Measurements from ENCODE around the gene TLR6.

Gene TLR6

DNA sequence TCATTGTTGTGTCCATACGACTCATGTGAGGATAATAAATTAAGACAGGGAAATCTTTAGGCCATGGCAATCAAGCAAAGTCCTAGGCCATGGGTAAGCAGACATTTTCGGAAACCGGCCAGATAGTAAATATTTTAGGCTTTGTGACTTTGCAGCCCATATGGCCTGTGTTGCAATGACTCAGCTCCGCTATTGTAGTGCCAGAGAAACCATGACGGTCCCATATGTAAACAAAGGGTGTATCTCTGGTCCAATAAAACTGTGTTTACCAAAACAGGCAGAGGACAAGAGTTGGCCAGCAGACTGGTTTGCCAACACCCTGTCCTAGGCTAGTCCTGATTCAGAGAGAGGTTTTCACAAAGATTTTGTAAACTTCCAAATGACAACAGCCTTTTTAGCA lies 16.0 kb upstream of the TLR6 start:
- TF ChIP-seq, protein P1, sequence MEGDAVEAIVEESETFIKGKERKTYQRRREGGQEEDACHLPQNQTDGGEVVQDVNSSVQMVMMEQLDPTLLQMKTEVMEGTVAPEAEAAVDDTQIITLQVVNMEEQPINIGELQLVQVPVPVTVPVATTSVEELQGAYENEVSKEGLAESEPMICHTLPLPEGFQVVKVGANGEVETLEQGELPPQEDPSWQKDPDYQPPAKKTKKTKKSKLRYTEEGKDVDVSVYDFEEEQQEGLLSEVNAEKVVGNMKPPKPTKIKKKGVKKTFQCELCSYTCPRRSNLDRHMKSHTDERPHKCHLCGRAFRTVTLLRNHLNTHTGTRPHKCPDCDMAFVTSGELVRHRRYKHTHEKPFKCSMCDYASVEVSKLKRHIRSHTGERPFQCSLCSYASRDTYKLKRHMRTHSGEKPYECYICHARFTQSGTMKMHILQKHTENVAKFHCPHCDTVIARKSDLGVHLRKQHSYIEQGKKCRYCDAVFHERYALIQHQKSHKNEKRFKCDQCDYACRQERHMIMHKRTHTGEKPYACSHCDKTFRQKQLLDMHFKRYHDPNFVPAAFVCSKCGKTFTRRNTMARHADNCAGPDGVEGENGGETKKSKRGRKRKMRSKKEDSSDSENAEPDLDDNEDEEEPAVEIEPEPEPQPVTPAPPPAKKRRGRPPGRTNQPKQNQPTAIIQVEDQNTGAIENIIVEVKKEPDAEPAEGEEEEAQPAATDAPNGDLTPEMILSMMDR (conservative IDR thresholded peaks at IDR 0.05) = no peak
- no peak overlapping the region for H3K27ac ChIP-seq

DNA sequence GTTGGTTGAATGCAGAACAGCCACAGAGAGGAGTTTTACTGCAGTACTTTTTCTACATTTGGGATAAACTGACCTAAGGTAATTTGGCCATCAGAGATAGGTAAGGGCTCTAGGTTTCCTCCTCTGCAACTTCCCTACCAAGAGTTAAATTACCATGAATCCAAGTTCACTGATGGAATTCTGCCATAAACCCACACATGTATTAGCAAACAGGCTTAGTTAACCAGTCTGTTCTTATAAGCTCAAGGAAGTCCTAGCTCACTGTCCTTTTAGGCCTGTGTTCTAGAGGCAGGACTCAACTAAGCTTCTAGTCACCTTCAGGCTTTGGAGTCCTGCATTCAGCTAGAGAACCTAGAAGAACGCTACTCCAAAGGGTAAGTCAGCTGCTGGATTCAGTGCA lies 15.0 kb upstream of the TLR6 start:
- no peak overlapping the region for H3K27ac ChIP-seq
- TF ChIP-seq, protein P1 (conservative IDR thresholded peaks at IDR 0.05) = no peak

DNA sequence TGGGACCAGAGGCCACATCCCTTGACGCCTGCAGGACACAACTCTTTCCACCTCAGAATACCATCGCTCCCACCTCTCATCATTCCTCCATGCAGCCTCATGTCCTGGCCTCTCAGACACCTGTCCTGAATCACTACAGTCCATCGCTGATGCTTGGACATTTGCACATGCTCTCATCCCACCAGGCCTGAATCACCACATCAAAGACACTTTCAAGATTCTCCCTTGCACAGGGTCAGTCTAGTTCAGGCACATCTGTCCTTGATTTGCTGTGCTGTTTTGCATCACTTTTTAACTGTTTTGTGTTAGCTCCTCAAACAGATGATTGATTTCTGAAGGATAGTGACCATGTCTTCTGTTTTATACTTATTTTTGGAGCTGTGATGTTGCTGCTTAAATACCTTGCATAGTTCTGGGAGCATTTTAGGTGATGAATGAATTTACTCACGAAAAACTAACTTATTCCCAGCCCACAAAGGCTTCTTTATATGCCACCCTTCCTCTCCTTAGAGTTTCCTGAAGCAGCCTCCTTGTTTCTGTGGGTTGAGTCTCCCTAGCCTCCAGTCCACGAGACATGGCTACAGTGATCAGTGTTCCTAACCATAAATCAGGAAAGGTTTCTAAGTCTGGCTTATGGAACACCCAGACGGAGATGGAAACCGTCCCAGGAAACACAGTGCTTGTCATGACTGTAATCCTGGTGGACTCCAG lies 13.6 kb upstream of the TLR6 start:
- no peak overlapping the region for H3K27ac ChIP-seq
- TF ChIP-seq, protein P1 (conservative IDR thresholded peaks at IDR 0.05) = no peak

GRCh38 chr4:38869511-38869910 lies 12.9 kb upstream of the TLR6 start:
- H3K27ac ChIP-seq = no peak overlapping the region
- TF ChIP-seq, protein P1 (conservative IDR thresholded peaks at IDR 0.05) = no peak

- peak overlapping the region; percentile 62; the same call in 1 of the 2 replicates for H3K27ac ChIP-seq
- TF ChIP-seq, protein P1 (conservative IDR thresholded peaks at IDR 0.05) = no peak
Measured at GRCh38 chr4:38868059-38868960, 11.7 kb upstream of the TLR6 start.

DNA sequence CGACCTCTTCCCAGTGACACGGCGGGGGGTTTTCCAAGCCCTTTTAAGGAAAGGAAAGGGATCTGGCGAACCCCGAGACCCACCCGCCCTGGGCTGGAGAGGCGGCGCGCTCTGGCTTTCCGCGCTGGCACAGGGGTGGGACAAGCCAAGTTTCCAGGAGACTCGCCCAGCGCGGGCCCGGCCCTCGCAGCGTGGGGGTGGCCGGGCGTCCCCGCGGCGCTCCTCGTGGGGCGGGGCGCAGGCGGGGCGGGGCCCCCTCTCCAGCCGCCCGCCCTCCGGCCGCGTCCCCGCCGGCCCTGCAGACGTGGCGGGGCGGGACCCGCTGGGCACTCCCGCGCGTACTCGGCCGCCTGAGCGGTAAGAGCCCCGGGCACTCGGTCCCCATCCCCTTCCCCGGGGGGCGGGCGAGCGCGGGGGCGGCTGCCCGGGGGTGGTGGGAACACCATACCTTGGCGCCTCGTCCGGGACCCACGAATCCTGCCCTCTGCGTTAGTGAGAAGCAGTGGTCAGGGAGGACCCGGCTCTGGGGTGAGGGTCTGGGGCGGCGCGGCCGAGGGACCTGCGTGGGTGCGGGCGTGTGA lies 11.0 kb upstream of the TLR6 start, which contains the start of gene FAM114A1:
Gene FAM114A1, plus strand, starts transcription at position 329 of the 581 bp plus-strand sequence. CDS start 10,273 bp downstream, outside the sequence.
- TF ChIP-seq, protein P1 (conservative IDR thresholded peaks at IDR 0.05) = no peak
- peak within 1 kb of the TSS; percentile 62; the same call in 1 of the 2 replicates for H3K27ac ChIP-seq

DNA sequence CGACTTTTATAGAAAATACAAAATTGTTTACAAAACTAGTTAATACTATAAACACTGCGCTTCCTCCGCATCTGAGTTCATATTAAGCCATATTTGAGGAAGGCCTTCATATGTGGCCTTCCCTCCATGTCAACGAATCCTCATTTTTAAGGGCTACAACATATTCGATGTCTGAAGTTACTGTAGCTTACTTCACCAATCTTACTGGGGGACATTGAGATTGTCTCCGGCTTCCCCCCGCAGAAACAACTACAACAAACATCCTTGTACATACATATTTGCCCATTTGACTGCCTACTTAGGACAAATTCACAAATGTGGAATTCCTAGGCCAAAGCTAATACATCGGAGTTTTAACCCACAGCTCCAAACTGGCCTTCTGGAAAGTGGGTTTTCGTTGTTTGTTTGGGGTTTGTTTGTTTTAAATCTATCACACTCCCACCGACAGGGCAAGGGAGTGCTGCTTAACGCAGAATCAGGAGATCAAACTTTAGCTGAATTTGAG lies 10.4 kb upstream of the TLR6 start:
- peak overlapping the region; percentile 62; the same call in 1 of the 2 replicates for H3K27ac ChIP-seq
- TF ChIP-seq, protein P1 (conservative IDR thresholded peaks at IDR 0.05) = no peak
